ENCODE measurements around the gene RCOR3.

Gene RCOR3

DNA sequence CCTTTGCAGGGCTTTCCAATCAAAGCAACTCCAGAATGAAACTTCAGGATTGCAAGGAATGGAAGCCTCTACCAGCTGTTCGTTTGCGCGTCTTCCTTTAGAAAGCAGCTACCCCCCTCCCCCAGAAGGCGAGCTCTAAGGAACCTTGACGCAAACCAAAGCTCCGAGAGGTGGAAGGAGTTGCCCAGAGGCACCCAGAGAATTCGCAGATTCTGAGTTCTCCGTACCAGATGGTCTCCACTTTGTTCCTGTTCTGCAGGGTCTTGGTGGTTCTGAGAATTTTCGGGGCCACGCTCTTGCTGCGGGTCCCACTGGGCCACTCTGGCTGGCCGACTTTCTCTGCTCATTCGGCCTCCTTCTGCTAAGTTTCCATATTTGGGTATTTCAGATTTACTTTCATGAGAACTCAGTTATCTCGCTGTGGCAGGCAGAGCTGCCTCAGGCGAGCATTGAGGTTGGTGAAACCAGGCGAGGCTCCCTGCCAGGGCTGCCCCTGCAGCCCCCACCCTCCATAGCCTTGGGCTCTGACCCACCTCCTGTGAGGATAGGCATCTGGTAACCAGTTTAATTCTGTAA, 68.3 kb downstream of the RCOR3 start:
- Histone ChIP-seq H3K9ac (peak overlapping the region; percentile 80 to 88 (median 87)), H3K27ac (peak overlapping the region; percentile 50 to 86 (median 81); a peak in 21 of 22 replicates)
- TF ChIP-seq Cebpa-rat (IDR thresholded peaks at IDR 0.05) = no peak

DNA sequence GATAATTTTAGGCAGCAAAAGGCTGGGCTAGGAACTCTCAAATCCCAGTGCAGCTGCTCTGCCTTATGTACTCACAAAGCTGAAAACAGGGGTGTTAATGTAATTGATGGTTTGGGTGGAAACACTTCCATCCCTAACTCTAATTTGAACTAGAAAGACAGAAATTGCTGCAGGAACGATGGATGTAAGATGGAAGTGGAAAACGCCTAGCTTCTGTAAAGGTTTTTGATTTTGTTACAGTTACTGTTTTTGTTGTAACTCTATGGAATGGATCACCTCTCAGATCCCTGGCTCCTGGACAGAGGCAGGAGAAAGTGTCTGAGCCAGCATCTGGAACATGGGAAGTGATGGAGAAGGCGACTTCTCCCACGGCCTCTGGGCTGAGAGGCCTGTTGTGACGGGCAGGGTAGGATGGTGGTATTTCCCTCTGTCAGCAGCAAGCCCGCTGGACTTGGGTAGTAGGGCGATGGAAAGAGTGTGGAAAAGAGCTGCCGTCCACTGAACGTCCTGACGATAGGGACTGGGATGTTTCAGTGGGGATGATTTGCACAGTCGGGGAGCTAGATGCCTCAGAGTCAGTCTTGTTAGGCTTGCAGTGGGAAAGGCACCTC, 69.0 kb downstream of the RCOR3 start:
- no peaks in the 10 kb centered on the region for H3K36me3 ChIP-seq
- H3K4me3 ChIP-seq = peak overlapping the region in 7 of 10 experiments; percentile 75 to 90 (median 80); a peak in 12 of 20 replicates
- H3K9ac ChIP-seq = peak overlapping the region in 5 of 11 experiments; percentile 80 to 88 (median 87); a peak in 7 of 22 replicates
- H4K20me1 ChIP-seq = peaks cover 0 to 56% (median 21%) of the 10 kb centered on the region in 11 experiments; a peak in 16 of 22 replicates
- no peak for TF ChIP-seq Cebpa-rat (IDR thresholded peaks at IDR 0.05)
- peak overlapping the region in 3 of 11 experiments; percentile 24 to 86 (median 73); a peak in 2 of 22 replicates for H3K27ac ChIP-seq
- H3K4me2 ChIP-seq = peak overlapping the region; percentile 88 to 97 (median 95)
- peaks cover 31 to 67% (median 56%) of the 10 kb centered on the region in 10 experiments for H3K4me1 ChIP-seq
- no peaks in the 10 kb centered on the region for H3K9me3 ChIP-seq (replicated peaks in 1 of 11)
- H3K27me3 ChIP-seq = no peaks in the 10 kb centered on the region

More for the DNA sequence above, 68.3 kb downstream of the RCOR3 start:
- Histone ChIP-seq H3K4me1 (peaks cover 24 to 60% (median 54%) of the 10 kb centered on the region in 10 experiments), H3K4me2 (peak overlapping the region; percentile 88 to 97 (median 95)), H3K9me3 (replicated peaks in 1 of 11) (no peaks in the 10 kb centered on the region), H3K27me3 (no peaks in the 10 kb centered on the region), H3K36me3 (no peaks in the 10 kb centered on the region), H4K20me1 (peaks cover 0 to 50% (median 21%) of the 10 kb centered on the region in 11 experiments; a peak in 16 of 22 replicates), H3K4me3 (peak overlapping the region; percentile 73 to 90 (median 80))

DNA sequence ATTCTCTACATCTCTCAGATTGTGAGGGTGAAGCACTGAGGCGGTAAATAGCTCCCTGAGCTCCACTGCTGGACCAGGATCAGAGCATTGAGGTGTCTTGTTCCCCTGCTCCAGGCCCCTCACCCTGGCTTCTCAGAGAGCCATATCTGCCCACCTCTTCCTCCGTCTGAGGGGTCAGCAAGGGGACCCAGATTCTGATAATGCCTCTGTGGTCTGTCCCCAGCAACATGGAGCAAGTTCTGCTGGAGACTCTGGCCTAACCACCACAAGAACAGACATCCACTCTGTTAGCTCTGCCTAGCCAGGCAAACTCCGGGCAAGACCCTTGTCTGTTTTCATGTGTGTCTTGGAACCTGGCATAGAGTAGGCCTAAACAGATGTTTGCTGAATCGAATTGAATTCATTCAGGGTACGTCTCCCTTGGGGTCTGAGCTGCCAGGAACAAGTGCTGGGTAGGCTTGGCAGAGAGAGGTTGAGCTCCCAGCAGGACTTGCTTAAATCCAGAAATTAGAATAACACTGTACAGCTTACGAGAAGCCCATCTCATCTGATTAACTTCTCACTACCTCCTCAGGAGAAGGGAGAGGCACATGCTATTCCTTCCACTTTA, 69.8 kb downstream of the RCOR3 start:
- no peak overlapping the region for H3K4me3 ChIP-seq
- H3K4me1 ChIP-seq = peaks cover 31 to 69% (median 56%) of the 10 kb centered on the region in 10 experiments
- H3K27me3 ChIP-seq = no peaks in the 10 kb centered on the region
- H3K9ac ChIP-seq = peak overlapping the region in 2 of 11 experiments; percentile 1 to 87; a peak in 3 of 22 replicates
- no peaks in the 10 kb centered on the region for H3K9me3 ChIP-seq (replicated peaks in 1 of 11)
- no peaks in the 10 kb centered on the region for H3K36me3 ChIP-seq
- peak overlapping the region in 1 of 11 experiments; percentile 24; a peak in 1 of 22 replicates for H3K27ac ChIP-seq
- H4K20me1 ChIP-seq = peaks cover 0 to 63% (median 25%) of the 10 kb centered on the region in 11 experiments; a peak in 16 of 22 replicates
- H3K4me2 ChIP-seq = peak overlapping the region in 9 of 11 experiments; percentile 88 to 97 (median 95); a peak in 18 of 22 replicates
- no peak for TF ChIP-seq Cebpa-rat (IDR thresholded peaks at IDR 0.05)

DNA sequence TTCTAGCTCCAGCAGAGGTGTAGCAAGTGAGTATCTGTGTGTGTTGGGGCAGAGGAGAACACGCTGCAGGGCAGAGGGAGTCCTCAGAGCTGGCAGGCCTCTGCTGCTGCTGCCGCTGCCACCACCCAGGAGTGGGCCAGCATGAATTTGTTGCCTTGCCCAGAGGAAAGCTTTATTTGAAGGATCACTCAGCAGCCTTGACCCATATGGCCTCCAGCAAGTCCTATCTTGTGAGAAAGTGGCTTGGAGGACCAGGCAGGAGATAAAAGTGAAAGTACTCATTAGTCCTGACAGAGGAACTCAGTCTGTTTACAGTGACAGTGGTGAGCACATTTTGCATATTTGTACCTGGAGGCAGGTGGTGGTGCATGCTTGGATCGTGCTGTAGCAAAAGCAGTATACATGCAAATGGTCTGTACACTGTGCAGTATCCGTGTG, 70.6 kb downstream of the RCOR3 start:
- Histone ChIP-seq H3K9ac (peak overlapping the region in 2 of 11 experiments; percentile 1 to 3; a peak in 1 of 22 replicates), H3K27me3 (no peaks in the 10 kb centered on the region), H3K9me3 (replicated peaks in 1 of 11) (no peaks in the 10 kb centered on the region), H3K36me3 (no peaks in the 10 kb centered on the region), H3K4me1 (peaks cover 32 to 71% (median 58%) of the 10 kb centered on the region in 10 experiments), H4K20me1 (peaks cover 0 to 68% (median 25%) of the 10 kb centered on the region in 11 experiments; a peak in 16 of 22 replicates), H3K4me2 (peak overlapping the region in 9 of 11 experiments; percentile 18 to 97 (median 95); a peak in 15 of 22 replicates), H3K27ac (no peak overlapping the region), H3K4me3 (no peak overlapping the region)
- TF ChIP-seq Cebpa-rat (IDR thresholded peaks at IDR 0.05) = no peak

DNA sequence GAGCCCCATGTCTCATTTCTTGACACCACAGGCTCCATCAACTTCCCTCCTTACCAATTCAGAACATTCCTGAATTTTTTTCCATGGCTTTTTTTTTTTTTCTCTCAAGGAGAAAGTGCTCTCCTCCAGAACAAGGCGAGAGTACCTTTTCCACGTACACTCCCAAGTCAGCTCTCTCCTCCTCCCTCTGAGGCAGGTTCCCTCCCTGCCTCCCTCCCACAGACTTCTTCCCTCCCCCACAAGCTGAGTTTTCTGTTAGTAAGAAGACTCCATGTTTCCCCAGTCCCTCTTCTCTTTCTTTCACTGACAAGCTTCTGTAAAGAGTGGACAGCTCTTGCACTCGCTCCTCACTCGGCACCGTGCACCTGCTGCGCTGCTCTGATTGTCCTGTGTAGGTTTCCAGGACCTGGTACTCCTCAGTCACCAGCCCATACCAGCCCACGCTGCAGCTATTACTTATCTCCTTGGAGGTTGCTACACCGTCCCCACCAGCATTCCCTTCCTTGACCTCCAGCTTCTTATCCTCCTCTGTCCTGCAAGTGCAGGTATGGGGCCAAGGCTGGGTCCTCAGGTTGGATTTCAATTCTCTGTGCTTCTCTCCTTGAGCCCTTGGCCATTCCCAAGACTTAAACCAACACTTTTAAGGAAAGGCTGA, 71.2 kb downstream of the RCOR3 start:
- Histone ChIP-seq H3K36me3 (no peaks in the 10 kb centered on the region), H3K9ac (no peak overlapping the region), H3K4me1 (peaks cover 38 to 77% (median 64%) of the 10 kb centered on the region in 10 experiments), H4K20me1 (peaks cover 1 to 74% (median 27%) of the 10 kb centered on the region in 11 experiments; a peak in 16 of 22 replicates), H3K4me3 (no peak overlapping the region), H3K27me3 (no peaks in the 10 kb centered on the region), H3K9me3 (replicated peaks in 1 of 11) (no peaks in the 10 kb centered on the region), H3K4me2 (peak overlapping the region in 7 of 11 experiments; percentile 18 to 97 (median 95); a peak in 8 of 22 replicates), H3K27ac (no peak overlapping the region)
- TF ChIP-seq Cebpa-rat (IDR thresholded peaks at IDR 0.05) = no peak

DNA sequence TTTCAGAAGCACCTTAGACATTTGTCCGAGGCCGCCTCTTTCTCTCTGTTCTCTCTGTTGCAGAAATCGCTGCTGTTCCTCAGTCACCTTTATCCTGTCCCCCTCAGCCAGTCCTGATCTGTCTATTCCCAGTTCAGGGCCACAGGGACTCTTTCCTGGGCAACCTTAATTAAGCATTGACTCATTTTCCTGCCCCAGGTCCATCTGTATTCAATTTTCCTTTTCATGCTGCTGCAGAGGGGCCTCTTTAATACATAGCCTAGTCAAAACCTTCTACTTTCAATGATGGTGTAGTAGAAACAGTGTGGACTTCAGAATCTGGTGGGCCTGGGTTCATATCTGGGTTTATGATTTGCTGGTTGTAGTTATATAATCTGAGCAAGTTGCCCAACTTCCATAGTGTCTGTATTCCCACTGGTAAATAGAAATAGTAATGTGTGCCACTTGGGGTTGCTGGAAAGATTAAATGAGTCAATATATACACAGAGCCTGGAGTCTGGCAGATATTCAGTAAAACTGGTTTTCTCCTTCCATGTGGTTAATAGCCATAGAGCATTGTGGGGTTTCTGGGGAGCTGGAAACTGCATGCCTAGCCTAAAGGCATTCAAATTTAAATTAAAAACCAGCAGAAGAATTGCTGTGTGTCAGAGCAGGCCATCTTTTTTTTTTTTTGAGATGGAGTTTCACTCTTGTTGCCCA, 72.0 kb downstream of the RCOR3 start:
- TF ChIP-seq Cebpa-rat (IDR thresholded peaks at IDR 0.05) = no peak
- Histone ChIP-seq H3K27ac (no peak overlapping the region), H3K36me3 (no peaks in the 10 kb centered on the region), H4K20me1 (peaks cover 4 to 81% (median 31%) of the 10 kb centered on the region in 11 experiments; a peak in 17 of 22 replicates), H3K27me3 (no peaks in the 10 kb centered on the region), H3K9me3 (replicated peaks in 1 of 11) (no peaks in the 10 kb centered on the region), H3K4me3 (no peak overlapping the region), H3K9ac (no peak overlapping the region), H3K4me1 (peaks cover 42 to 80% (median 66%) of the 10 kb centered on the region in 10 experiments), H3K4me2 (peak overlapping the region in 1 of 11 experiments; percentile 43; a peak in 3 of 22 replicates)

DNA sequence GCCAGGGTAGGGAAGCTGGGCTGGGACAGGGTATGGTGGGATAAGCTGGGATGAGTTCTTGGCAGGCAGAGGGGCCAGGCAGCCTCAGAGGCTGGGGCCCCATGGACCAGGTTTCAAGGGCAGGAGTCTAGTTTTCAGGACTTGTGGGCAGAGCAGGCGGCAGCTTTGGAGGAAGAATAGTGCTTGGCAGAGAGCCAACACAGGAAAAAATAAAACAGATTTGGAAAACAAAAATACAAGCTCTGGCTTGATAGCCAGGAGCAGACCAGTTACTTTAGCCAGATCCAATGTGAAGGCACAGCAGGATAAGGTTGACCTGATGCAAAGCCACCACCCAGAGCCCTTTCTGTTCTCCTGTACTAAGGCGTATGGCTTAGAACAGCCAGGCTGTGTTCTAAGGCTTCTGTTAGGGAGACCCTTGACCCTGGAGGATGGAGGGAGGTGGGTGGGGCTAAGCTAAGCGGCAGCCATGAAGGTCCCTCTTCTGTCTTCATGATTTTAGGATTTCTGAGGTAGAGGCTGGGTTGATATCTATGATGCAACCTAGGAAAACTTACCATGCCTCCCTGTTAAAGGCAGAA, 73.0 kb downstream of the RCOR3 start:
- Histone ChIP-seq H3K4me3 (no peak overlapping the region), H3K27me3 (no peaks in the 10 kb centered on the region), H3K4me1 (peaks cover 42 to 84% (median 72%) of the 10 kb centered on the region in 10 experiments), H3K27ac (no peak overlapping the region), H3K36me3 (peaks cover 0 to 5% (median 0%) of the 10 kb centered on the region in 11 experiments; a peak in 1 of 22 replicates), H3K4me2 (peak overlapping the region; percentile 9 to 51 (median 39); a peak in 19 of 22 replicates), H4K20me1 (peaks cover 4 to 91% (median 37%) of the 10 kb centered on the region in 11 experiments; a peak in 17 of 22 replicates), H3K9ac (no peak overlapping the region; a peak in 1 of 22 replicates), H3K9me3 (replicated peaks in 1 of 11) (no peaks in the 10 kb centered on the region)
- no peak for TF ChIP-seq Cebpa-rat (IDR thresholded peaks at IDR 0.05)
